Activated T-helper 1 cell treated with anti-CD3 and anti-CD28 coated beads, Interleukin-2, amount 50 U/mL, for 16 hours (primary cell): ENCODE measurements around the gene GRIA1.

ENCODE experiments used
- DNase-seq, 2 donors: peaks; one replicate each; pipeline ENCODE4 v3.0.0-alpha.2; 2020; ENCODE audit warnings: low read depth in 1 of 2, low spot score in 1 of 2

Gene GRIA1

DNA sequence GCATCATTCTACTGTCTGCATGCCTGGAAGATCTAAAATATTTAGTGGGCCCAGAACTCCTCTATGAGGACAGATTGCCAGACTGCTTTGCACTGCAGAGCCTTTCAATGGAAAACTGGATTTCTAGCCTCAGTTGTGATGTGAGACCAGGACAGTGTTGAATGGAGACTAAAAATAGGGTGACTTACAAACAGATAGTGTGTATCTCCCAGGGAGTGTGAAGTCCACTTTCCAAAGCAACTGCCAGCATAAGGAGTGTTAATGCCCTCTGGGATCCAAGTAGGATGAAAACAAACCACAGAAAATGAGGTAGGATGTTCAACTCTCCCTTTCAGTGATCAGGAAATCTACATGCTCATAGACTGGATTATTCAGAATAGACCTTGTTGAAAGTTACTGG lies 119.5 kb downstream of the GRIA1 start:
- no peak for DNase-seq

DNA sequence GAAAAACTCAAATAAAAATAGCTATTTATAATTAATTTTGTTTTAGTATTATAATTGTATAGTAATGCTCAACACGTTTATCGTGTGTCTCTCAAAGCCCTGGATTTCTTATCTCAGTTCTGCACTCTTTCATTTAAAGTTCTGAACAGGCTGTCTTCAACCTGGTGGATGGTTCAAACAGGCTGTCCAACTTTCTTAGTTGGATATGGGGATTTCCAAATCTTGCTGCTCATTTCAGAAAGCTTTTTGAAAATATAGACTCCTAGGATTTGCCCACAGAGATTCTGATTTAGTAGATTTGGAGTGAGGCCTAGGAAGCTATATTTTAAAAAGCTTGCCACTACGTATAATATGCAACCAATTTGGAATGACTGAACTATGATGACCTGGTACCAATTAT lies 120.3 kb downstream of the GRIA1 start:
- no peak for DNase-seq

DNA sequence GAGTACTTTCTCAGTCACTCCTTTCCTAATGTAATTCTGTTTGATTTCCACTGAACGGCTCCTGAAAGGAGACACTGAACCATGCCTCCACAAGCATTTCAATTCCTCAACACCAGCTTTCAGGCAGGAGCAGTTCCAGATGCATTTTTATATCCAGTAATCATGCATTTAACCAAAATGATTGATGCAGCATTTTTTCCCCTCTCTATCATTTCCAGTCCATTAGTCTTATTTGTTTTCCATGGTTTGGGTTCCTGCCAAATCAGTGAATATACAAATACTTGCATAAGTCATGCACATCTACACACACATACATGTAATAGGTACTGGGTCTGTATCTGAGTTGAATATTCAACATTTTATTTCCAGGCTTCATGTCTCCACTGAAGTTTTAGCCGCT lies 122.7 kb downstream of the GRIA1 start:
- no peak for DNase-seq

GRCh38 chr5:153613672-153614071 lies 123.2 kb downstream of the GRIA1 start:
- DNase-seq, result no peak

- no peak for DNase-seq
Measured at GRCh38 chr5:153617190-153617589, 126.7 kb downstream of the GRIA1 start.

- no peak for DNase-seq
Measured at GRCh38 chr5:153618307-153618706, 127.8 kb downstream of the GRIA1 start.

- DNase-seq, result no peak
Measured at GRCh38 chr5:153618867-153619266, 128.4 kb downstream of the GRIA1 start.

DNA sequence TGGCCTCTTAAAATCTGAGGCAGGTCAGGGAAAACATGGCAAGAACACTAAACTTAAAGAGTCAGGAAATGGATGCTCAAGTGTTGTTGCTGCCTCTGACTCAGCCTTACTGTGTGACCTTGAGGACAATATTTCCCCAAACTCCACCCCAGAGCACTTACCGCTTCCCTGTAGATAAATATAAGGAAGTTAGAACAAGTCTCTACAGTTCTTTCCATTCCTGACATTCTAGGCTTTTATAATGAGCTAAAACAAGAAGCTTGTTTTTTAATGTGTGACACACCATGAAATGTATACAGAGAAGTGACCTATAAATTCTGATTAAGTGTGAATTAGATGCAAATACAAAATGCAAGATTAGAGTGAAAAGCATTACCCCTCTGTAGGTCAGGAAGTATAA lies 129.3 kb downstream of the GRIA1 start:
- no peak for DNase-seq

DNA sequence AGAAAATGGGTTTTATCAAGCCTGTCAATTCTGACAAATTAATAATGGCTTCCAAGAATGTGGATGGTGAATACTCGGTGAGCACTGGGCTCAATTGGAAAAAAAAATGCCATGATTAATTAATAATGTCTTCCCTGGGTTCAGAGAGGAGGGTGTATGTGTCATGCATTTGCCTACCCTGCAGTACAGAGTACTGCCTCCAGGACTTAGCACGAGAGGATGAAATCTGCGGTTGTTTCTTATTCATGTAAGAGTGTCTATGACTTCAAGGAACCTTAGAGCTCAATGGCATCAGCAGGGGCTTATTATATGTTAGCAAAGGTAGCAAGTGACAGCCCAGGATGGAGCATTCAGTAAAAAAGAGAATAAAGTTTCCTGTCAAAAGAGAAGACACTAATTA lies 132.7 kb downstream of the GRIA1 start:
- no peak for DNase-seq

GRCh38 chr5:153623751-153624450 lies 133.4 kb downstream of the GRIA1 start:
- DNase-seq, result no peak

GRCh38 chr5:153624451-153624765 lies 133.9 kb downstream of the GRIA1 start:
- DNase-seq, result no peak

GRCh38 chr5:153625826-153626354 lies 135.4 kb downstream of the GRIA1 start:
- DNase-seq, result no peak

DNA sequence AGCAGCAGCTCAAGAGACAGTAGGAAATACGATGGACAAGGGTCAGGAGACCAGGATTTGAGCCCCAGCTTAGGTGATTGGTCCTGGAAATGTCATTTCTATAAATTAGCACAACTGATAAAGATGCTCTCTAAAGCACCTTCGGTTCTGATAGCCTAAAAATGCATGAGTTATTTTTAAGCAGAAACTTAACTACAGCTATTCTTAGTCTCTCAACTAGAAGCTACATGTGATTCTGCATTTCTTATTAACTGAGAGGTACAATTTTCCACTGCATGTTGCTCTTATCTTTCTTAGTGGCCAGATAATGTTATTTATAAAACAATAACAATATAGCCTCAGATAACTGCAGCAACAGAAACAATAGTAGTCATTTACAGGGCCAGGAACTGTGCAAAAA lies 136.4 kb downstream of the GRIA1 start:
- DNase-seq, result no peak

DNA sequence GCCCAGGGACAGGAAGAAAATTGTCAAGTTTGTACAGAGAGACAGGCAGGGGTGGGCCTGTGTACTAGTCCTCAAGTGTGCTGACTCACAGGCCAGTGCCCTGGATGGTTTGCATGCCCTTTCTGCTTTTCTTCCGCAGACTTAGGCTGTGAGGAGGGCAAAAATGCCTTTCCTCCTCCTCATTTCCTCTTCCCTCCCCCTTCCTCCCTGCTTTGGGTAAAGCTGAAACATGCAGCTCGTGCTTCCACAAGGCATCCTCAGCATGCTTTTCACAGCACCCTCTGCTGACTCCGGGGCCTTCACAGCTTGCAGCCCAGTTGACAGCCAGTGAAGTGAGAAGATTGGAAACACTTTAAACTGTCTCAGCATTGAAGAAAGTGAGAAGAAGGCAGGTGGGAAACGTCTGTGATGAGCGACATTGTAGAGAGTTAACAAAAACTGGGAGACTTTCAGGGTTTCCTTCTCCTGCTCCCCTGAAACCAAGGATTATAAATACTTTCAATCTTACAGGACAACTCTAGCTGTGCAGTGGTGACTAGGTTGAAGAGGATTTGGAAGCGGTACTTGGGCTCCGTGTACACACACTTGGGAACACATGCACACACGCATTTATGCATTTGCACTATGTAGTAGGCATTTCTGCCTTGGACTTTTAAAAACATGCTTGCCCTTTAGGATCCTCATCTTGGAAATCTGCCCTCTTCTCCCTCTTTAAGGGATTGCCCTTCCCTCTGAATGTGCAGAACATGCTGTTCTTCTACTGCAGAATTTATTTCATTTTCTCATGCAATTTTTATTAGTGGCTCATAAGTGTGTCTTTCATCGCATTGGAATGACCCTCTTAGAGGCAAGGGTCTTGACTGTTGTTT lies 138.8 kb downstream of the GRIA1 start:
- no peak for DNase-seq

GRCh38 chr5:153630546-153630945 lies 140.1 kb downstream of the GRIA1 start:
- no peak for DNase-seq

DNA sequence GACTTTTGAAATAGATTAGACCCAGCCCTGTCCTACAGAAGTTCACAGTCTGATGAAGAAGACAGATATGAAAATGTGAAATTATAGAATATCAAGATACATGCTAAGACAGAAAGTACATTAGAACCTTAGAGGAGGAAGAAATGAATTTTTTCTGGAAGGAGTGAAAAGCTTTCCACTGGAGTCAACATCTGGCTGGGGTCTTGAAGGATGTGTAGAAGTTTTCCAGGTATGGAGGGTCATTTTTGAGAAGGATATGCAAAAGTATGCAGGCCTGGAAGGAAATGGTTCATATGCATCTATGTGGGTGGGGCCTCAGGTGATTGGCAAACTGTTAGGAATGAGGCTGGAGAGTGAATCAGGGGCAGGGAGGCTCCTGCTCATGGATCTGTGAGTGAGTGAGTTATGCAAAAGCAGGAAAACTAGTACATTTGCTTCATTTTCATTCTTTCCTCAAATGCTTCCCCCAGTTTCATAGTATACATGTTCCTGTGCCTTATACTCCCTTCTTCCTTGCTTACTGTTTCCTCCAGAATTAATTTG lies 142.3 kb downstream of the GRIA1 start:
- no peak for DNase-seq

DNA sequence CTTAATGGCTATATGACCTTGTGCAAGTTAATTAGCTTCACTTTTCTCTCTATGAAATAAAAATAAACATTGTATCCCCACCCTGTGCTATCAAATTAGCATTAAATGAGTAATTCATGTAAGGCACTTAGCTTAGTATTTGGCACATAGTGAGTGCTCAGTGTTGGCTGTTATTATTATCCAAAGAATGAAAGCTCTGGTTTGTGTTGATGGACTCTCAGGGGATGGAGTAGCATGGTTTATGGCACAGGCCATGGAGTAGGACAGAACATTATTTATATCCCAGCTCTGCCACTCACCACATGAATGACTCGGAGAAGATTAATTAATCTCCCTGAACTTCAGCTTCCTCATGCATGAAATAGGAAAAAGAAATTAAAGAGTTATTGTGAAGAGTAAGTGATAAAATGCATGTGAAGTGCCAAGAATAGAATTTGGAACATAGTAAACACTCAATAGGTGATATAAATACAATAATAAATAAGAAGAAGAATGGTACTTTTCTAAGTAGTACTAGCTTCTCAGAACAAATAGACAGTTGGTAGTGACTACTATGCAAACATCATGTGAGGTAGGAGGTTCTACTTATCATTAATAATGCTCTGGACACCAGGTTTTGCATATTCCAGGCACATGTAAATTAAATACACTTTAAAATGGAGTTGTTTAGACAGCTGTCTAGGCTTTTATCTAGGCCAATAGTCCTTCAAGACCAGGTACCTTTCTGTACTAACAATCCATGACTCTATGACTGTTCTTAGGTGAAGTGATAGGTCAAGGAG lies 146.4 kb downstream of the GRIA1 start:
- no peak for DNase-seq

DNA sequence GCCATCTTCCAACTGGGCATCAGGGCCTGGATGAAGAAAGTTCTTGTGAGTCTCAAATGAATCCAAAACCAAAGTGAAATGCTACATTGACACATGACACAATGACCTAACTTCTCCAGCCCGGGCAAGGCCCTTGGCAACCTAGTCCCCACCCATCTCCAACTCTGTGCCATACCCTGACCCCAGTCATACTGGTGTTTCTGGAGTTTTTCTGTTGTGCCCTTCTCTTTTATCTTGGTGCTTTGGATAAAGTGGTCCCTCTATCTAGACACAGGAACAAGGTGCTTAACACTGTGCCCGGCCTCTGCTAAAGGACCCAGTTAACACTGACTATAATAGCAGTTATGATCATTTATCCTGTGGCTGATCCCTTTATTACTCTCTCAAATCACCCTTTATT lies 149.8 kb downstream of the GRIA1 start:
- DNase-seq, result no peak

DNA sequence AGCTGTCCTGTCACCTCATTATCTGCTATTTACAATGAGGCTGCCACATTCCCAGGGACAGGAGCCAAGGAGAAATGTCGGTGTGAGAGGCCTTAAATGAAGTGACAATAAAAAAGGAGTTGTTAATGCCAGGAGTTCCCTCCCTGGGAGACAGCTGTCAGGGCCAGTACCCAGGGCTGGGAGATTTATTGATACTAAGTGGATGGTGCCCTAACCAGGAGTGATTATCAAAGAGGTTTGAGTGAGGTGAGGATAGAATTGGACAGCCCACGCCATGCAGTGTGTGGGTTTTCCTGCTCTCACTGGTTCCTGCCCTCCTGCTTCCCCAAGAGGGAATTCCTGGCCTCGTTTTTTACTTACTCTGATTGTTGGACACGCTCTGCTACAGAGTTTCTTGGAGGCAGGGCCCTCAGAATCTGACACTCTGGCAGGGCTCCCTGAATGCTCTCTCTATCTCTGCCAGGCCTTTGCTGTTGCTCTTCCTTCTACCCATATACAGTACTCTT lies 150.8 kb downstream of the GRIA1 start:
- DNase-seq, result no peak

- no peak for DNase-seq
Measured at GRCh38 chr5:153654504-153655200, 164.2 kb downstream of the GRIA1 start.

DNA sequence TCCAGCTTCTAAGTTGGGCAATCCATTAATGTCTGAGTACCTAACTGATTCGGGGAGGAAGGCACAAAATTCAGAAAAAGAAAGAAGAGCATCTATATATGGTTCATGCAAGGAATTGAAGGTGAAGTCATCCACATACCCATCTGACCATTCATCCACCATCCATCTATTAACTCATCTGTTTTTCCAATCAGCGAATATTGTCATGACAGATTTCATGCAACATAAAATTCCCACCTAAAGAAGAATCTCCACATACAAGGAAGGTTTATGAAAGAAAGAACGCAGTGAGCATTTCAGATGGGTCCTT lies 164.7 kb downstream of the GRIA1 start:
- DNase-seq, result no peak
